Neural cell (in vitro differentiated cells): ENCODE results near the gene HECW1. TPM values are rescaled to one million over a fixed set of nuclear protein-coding genes. Genes with fewer than 3 reads are reported as not detected.

Experiments
- H2AFZ ChIP-seq: fragments of 200-600, 300-800 bp; sonication (generic), shearing (Covaris generic); 2 replicates; pipeline ENCODE4 v1.6.0; 2014; ENCODE audit warnings: low read depth, mild to moderate bottlenecking, antibody characterized with exemption, low read length, moderate library complexity
- H3F3A ChIP-seq: fragments of 200-600 bp; shearing (Covaris generic); 2 replicates; pipeline ENCODE4 v1.6.1; 2016; ENCODE audit warnings: mild to moderate bottlenecking, moderate library complexity, mixed read lengths, antibody characterized with exemption, low read length; ENCODE audit not compliant: insufficient read depth, poor library complexity, severe bottlenecking
- H3K27ac ChIP-seq: fragments of 200-600, 300-800 bp; sonication (generic), shearing (Covaris generic); 2 replicates; pipeline ENCODE4 v1.5.1; 2014; ENCODE audit warnings: mild to moderate bottlenecking, low read length, moderate library complexity
- H3K27me3 ChIP-seq: fragments of 300-800, 200-600 bp; sonication (generic), shearing (Covaris generic); 2 replicates; pipeline ENCODE4 v1.6.0; 2014; ENCODE audit warnings: mild to moderate bottlenecking, low read depth, low read length, moderate library complexity; ENCODE audit not compliant: insufficient read depth
- H3K36me3 ChIP-seq: fragments of 300-800, 200-600 bp; sonication (generic), shearing (Covaris generic); 2 replicates; pipeline ENCODE4 v1.5.1; 2014; ENCODE audit warnings: mild to moderate bottlenecking, antibody characterized with exemption, low read length, moderate library complexity; ENCODE audit not compliant: insufficient read depth
- H3K4me2 ChIP-seq: fragments of 300-800, 200-600 bp; sonication (generic), shearing (Covaris generic); 2 replicates; pipeline ENCODE4 v1.6.0; 2014; ENCODE audit warnings: mild to moderate bottlenecking, low read length
- H3K4me3 ChIP-seq: fragments of 300-800, 200-600 bp; sonication (generic), shearing (Covaris generic); 2 replicates; pipeline ENCODE4 v1.5.1; 2014; ENCODE audit warnings: mild to moderate bottlenecking, low read length, moderate library complexity
- H3K79me2 ChIP-seq: fragments of 200-600 bp; shearing (Covaris generic); replicated peaks from 2 replicates; pipeline ENCODE4 v1.6.0; 2014; ENCODE audit warnings: mild to moderate bottlenecking, low read length, moderate library complexity; ENCODE audit not compliant: insufficient read depth
- H3K9ac ChIP-seq: fragments of 300-800, 200-600 bp; sonication (generic), shearing (Covaris generic); 2 replicates; pipeline ENCODE4 v1.6.1; 2016; ENCODE audit warnings: mild to moderate bottlenecking, low read length, mixed read lengths
- H3K9me2 ChIP-seq: fragments of 200-600 bp; shearing (Covaris generic); 2 replicates; pipeline ENCODE4 v1.6.1; 2016; ENCODE audit warnings: mild to moderate bottlenecking, low read length, mixed read lengths; ENCODE audit not compliant: insufficient read depth
- H3K9me3 ChIP-seq: fragments of 200-600, 300-800 bp; sonication (generic), shearing (Covaris generic); 2 replicates; pipeline ENCODE4 v1.6.1; 2016; ENCODE audit warnings: mild to moderate bottlenecking, mixed run types, low read length, moderate library complexity, mixed read lengths
- H4K20me1 ChIP-seq: fragments of 200-600 bp; shearing (Covaris generic); 2 replicates; pipeline ENCODE4 v1.6.1; 2016; ENCODE audit warnings: mild to moderate bottlenecking, mixed run types; ENCODE audit not compliant: insufficient read depth
- EP300 ChIP-seq: fragments of 450-650 bp; conservative IDR thresholded peaks from 2 replicates; pipeline ENCODE4 v1.6.1; 2014; ENCODE audit warnings: antibody characterized with exemption, mild to moderate bottlenecking, moderate library complexity; ENCODE audit not compliant: poor library complexity, severe bottlenecking
- EZH2 ChIP-seq: fragments of 200-600, 300-800 bp; shearing (Covaris generic), sonication (generic); IDR thresholded peaks from 2 replicates; pipeline ENCODE4 v1.6.1; 2014; ENCODE audit warnings: antibody characterized with exemption, low read length, borderline replicate concordance, mild to moderate bottlenecking; ENCODE audit not compliant: insufficient read depth, poor library complexity, severe bottlenecking
- MXI1 ChIP-seq: fragments of 450-650 bp; conservative IDR thresholded peaks from 2 replicates; pipeline ENCODE4 v1.6.1; 2014; ENCODE audit warnings: antibody characterized with exemption, mild to moderate bottlenecking; ENCODE audit not compliant: poor library complexity, severe bottlenecking
- POLR2AphosphoS5 ChIP-seq: IDR thresholded peaks from 2 replicates; pipeline ENCODE4 v1.6.1; 2012
- RAD21 ChIP-seq: fragments of 450-650 bp; conservative IDR thresholded peaks from 2 replicates; pipeline ENCODE4 v1.6.1; 2014; ENCODE audit warnings: antibody characterized with exemption, mild to moderate bottlenecking, moderate library complexity
- SMC3 ChIP-seq: fragments of 450-650 bp; conservative IDR thresholded peaks from 2 replicates; pipeline ENCODE4 v1.6.1; 2014; ENCODE audit warnings: antibody characterized with exemption, mild to moderate bottlenecking, moderate library complexity; ENCODE audit not compliant: poor library complexity
- TAF1 ChIP-seq: IDR thresholded peaks from 2 replicates; pipeline ENCODE4 v1.6.1; 2012; ENCODE audit warnings: low read depth
- polyA plus RNA-seq: library from polyadenylated mRNA; depleted of rRNA; stranded (reverse); fragments of >200 nt; gene quantifications from 2 replicates; pipeline ENCODE4 v1.2.3, GENCODE V29; 2014
- TF ChIP-seq, protein P1 (sequence below): IDR thresholded peaks from 2 replicates; pipeline ENCODE4 v1.6.1; 2012; ENCODE audit warnings: borderline replicate concordance
- TF ChIP-seq, protein P2 (sequence below): fragments of 450-650 bp; IDR thresholded peaks from 2 replicates; pipeline ENCODE4 v1.5.1; 2014; ENCODE audit warnings: antibody characterized with exemption, mild to moderate bottlenecking, moderate library complexity; ENCODE audit not compliant: poor library complexity, severe bottlenecking

HECW1 gene
- polyA plus RNA-seq, 1 donor from 2014 or later: 13.8 TPM

DNA sequence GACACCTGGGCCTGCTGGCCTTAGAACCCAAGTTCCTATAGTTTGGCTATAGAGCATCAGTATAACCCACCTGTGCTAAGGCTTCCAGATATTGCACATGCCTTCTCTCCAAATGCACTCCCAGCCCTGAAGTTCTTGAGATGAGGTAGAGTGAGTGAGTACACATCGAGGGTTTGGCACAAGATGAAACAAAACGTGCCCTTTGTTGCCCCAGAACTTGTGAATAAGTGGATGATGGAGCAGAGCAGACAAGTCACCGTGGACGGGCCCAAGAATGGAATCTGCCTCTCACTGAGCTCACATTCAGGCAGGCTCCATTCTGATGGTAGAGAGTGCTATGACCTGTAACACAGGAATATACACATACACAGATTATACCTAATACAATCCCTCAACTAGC is 397.5 kb downstream of the HECW1 start:
- Histone ChIP-seq H3K9me3 (no peaks in the 10 kb centered on the region), H2AFZ (no peak overlapping the region), H3K9ac (no peak overlapping the region), H3K9me2 (no peaks in the 10 kb centered on the region), H3K27me3 (no peaks in the 10 kb centered on the region), H3F3A (no peaks in the 10 kb centered on the region), H3K36me3 (peaks cover 16% of the 10 kb centered on the region), H3K27ac (no peak overlapping the region), H3K4me3 (no peak overlapping the region), H3K4me2 (no peak overlapping the region), H3K79me2 (no peaks in the 10 kb centered on the region), H4K20me1 (no peaks in the 10 kb centered on the region)
- TF ChIP-seq SMC3: no peak

DNA sequence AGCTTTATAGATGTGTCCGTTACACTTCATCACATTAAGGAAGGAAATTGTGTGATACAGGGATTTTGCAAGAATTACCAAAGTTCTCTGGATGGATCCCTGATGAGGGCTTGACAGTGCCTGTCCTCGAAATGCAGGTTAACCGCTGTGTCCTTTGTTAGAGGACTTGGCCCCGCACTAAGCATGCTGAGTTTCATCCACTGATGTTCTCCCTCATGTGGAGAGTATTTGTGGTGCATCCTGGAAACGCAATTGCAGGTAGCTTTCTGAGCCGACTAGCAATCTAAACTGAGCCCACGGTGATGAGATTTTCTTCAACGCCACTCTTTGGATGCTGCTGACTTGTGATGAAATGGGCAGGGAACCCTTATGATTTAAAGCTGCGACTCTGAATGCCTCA is 398.6 kb downstream of the HECW1 start:
- no peak overlapping the region for H3K27ac ChIP-seq
- H3K27me3 ChIP-seq: no peaks in the 10 kb centered on the region
- H3K4me3 ChIP-seq: no peak overlapping the region
- peaks cover 16% of the 10 kb centered on the region for H3K36me3 ChIP-seq
- H3K9me3 ChIP-seq: no peaks in the 10 kb centered on the region
- H3K9me2 ChIP-seq: no peaks in the 10 kb centered on the region
- H3K79me2 ChIP-seq: no peaks in the 10 kb centered on the region
- H3F3A ChIP-seq: no peaks in the 10 kb centered on the region
- no peak for TF ChIP-seq TAF1
- H4K20me1 ChIP-seq: no peaks in the 10 kb centered on the region
- no peak overlapping the region for H2AFZ ChIP-seq
- H3K4me2 ChIP-seq: no peak overlapping the region
- H3K9ac ChIP-seq: no peak overlapping the region

DNA sequence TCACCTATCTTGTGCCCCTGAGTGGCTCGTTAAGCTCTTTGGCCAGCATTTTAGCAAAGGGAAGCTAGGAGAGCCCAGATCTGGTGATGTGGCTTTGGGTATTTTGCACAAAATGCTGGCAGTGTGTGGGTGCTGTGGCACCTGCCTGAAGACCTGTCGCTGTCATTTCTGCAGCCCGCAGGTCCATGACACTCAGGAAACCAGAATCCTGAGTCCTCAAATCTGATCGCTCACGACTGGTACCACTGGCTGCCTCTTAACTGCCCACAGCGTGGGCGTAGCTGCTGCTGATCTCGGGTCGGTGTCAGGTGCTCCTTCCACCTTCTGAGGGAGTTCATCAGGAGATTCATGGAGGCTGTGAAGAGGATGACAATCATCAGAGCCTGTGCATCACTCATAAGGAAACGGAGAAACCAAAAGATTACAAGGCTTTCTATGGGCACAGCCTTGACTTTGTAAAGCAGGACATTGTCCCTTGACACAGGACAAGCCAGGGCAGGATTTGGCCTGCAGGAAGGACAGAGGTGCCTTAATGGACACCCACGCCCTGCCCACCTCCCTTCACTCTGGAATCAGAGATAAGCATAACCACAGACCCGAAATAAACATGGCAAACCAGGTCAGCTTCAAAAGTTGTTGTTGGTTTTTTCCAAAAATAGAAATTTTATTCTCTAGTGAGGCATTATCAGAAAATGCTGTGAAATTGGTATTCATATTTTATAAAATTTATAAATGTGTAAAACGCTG is 399.5 kb downstream of the HECW1 start:
- Histone ChIP-seq H4K20me1 (no peaks in the 10 kb centered on the region), H2AFZ (no peak overlapping the region), H3K9me3 (no peaks in the 10 kb centered on the region), H3K9ac (no peak overlapping the region), H3K4me2 (no peak overlapping the region), H3K27ac (no peak overlapping the region), H3F3A (no peaks in the 10 kb centered on the region), H3K4me3 (no peak overlapping the region), H3K27me3 (no peaks in the 10 kb centered on the region), H3K36me3 (peaks cover 15% of the 10 kb centered on the region), H3K79me2 (no peaks in the 10 kb centered on the region), H3K9me2 (no peaks in the 10 kb centered on the region)
- TF ChIP-seq POLR2AphosphoS5: no peak
- TF ChIP-seq, protein P1, sequence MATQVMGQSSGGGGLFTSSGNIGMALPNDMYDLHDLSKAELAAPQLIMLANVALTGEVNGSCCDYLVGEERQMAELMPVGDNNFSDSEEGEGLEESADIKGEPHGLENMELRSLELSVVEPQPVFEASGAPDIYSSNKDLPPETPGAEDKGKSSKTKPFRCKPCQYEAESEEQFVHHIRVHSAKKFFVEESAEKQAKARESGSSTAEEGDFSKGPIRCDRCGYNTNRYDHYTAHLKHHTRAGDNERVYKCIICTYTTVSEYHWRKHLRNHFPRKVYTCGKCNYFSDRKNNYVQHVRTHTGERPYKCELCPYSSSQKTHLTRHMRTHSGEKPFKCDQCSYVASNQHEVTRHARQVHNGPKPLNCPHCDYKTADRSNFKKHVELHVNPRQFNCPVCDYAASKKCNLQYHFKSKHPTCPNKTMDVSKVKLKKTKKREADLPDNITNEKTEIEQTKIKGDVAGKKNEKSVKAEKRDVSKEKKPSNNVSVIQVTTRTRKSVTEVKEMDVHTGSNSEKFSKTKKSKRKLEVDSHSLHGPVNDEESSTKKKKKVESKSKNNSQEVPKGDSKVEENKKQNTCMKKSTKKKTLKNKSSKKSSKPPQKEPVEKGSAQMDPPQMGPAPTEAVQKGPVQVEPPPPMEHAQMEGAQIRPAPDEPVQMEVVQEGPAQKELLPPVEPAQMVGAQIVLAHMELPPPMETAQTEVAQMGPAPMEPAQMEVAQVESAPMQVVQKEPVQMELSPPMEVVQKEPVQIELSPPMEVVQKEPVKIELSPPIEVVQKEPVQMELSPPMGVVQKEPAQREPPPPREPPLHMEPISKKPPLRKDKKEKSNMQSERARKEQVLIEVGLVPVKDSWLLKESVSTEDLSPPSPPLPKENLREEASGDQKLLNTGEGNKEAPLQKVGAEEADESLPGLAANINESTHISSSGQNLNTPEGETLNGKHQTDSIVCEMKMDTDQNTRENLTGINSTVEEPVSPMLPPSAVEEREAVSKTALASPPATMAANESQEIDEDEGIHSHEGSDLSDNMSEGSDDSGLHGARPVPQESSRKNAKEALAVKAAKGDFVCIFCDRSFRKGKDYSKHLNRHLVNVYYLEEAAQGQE: no peak
- no peak for TF ChIP-seq TAF1
- TF ChIP-seq SMC3: no peak
- TF ChIP-seq, protein P2, sequence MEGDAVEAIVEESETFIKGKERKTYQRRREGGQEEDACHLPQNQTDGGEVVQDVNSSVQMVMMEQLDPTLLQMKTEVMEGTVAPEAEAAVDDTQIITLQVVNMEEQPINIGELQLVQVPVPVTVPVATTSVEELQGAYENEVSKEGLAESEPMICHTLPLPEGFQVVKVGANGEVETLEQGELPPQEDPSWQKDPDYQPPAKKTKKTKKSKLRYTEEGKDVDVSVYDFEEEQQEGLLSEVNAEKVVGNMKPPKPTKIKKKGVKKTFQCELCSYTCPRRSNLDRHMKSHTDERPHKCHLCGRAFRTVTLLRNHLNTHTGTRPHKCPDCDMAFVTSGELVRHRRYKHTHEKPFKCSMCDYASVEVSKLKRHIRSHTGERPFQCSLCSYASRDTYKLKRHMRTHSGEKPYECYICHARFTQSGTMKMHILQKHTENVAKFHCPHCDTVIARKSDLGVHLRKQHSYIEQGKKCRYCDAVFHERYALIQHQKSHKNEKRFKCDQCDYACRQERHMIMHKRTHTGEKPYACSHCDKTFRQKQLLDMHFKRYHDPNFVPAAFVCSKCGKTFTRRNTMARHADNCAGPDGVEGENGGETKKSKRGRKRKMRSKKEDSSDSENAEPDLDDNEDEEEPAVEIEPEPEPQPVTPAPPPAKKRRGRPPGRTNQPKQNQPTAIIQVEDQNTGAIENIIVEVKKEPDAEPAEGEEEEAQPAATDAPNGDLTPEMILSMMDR: no peak
- TF ChIP-seq EP300: no peak
- TF ChIP-seq EZH2: no peak
- no peak for TF ChIP-seq MXI1
- TF ChIP-seq RAD21: no peak
